ENCODE measurements around the gene ZNF586.
"Not testable (repeated sequence)": the region's sequence is repeated elsewhere in the genome, so short reads cannot be mapped to it uniquely, and the experiment has no call there.

GRCh38 chr19:57796580-57796979 is 27.1 kb downstream of the ZNF586 start:
- not testable (repeated sequence) for TF ChIP-seq POLR2A, CTCF, EP300, POLR2AphosphoS5 (IDR thresholded peaks at IDR 0.05)
